ENCODE results near the gene UGT1A8.

GRCh38 chr2:233611284-233611683 lies 6.1 kb upstream of the UGT1A8 start:
- TF ChIP-seq CTCF (IDR thresholded peaks at IDR 0.05; ENCODE audit: low read length) (no peak), EZH2 (optimal IDR thresholded peaks at IDR 0.05; ENCODE audit: low read depth, low read length) (no peak)
